ENCODE results near the gene SGPP2.
"Not testable (repeated sequence)": the region's sequence is repeated elsewhere in the genome, so short reads cannot be mapped to it uniquely, and the experiment has no call there.

SGPP2 gene

GRCh38 chr2:222582928-222583327 lies 158.6 kb downstream of the SGPP2 start:
- no peak for DNase-seq

GRCh38 chr2:222584589-222584988 lies 160.2 kb downstream of the SGPP2 start:
- not testable (repeated sequence) for DNase-seq

GRCh38 chr2:222591661-222592060 lies 167.3 kb downstream of the SGPP2 start:
- no peak for DNase-seq

GRCh38 chr2:222592176-222592575 lies 167.8 kb downstream of the SGPP2 start:
- no peak for DNase-seq

- no peak for DNase-seq
Observed at GRCh38 chr2:222594679-222595078, 170.3 kb downstream of the SGPP2 start.

GRCh38 chr2:222595581-222595980 lies 171.2 kb downstream of the SGPP2 start:
- DNase-seq = no peak

GRCh38 chr2:222598611-222599010 lies 174.3 kb downstream of the SGPP2 start:
- no peak for DNase-seq

GRCh38 chr2:222603501-222603900 lies 179.2 kb downstream of the SGPP2 start:
- no peak for DNase-seq

GRCh38 chr2:222604749-222605515 lies 180.6 kb downstream of the SGPP2 start:
- no peak for DNase-seq

- DNase-seq = no peak
Observed at GRCh38 chr2:222606306-222606705, 182.0 kb downstream of the SGPP2 start.

GRCh38 chr2:222608081-222608480 lies 183.7 kb downstream of the SGPP2 start:
- DNase-seq = no peak

- no peak for DNase-seq
Observed at GRCh38 chr2:222609381-222609780, 185.0 kb downstream of the SGPP2 start.

Measured in NCI-H446 treated with DMSO at 0.1 percent for 48 hours (cell line).